GM18907 (cell line): ENCODE results near the gene LGI4.
"Not testable (repeated sequence)": the region's sequence is repeated elsewhere in the genome, so short reads cannot be mapped to it uniquely, and the experiment has no call there.

Experiments
- ATAC-seq: cut with Tn5 transposase; IDR thresholded peaks from one replicate; pipeline ENCODE4 v1.9.1; 2021; ENCODE audit warnings: mild to moderate bottlenecking, moderate library complexity; ENCODE audit not compliant: unreplicated experiment

LGI4 gene

DNA sequence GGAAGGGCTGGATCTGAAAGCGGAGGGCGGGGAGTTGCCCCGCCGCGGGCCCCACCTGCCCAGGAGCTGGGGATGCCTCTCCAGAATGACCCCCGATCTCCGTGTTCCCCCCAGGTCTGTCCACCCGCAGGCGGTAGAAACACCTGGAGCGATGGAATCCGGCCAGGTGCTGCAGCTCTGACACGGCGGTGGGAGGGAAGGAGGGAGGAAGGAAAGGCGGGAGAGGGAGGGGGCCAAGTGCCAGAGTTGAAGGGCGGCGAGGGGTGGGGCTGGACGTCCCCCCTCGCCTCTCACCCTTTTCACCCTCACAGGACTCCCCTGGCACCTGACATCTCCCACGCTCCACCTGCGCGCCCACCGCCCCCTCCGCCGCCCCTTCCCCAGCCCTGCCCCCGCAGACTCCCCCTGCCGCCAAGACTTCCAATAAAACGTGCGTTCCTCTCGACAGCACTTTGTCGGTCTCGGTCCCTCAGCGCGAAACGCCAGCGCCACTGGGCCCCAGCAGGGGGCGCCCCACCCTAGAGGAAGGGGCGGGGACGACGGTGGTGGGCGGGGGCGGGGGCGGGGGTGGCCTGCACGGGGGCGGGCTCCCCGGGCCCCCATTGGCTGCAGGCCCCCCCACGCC is 7.9 kb upstream of the LGI4 start:
- no peak for ATAC-seq

- ATAC-seq = no peak
These were observed 7.2 kb upstream of the LGI4 start for GRCh38 chr19:35141837-35142605.

GRCh38 chr19:35140962-35141836 is 6.3 kb upstream of the LGI4 start:
- peak; percentile 65 for ATAC-seq

DNA sequence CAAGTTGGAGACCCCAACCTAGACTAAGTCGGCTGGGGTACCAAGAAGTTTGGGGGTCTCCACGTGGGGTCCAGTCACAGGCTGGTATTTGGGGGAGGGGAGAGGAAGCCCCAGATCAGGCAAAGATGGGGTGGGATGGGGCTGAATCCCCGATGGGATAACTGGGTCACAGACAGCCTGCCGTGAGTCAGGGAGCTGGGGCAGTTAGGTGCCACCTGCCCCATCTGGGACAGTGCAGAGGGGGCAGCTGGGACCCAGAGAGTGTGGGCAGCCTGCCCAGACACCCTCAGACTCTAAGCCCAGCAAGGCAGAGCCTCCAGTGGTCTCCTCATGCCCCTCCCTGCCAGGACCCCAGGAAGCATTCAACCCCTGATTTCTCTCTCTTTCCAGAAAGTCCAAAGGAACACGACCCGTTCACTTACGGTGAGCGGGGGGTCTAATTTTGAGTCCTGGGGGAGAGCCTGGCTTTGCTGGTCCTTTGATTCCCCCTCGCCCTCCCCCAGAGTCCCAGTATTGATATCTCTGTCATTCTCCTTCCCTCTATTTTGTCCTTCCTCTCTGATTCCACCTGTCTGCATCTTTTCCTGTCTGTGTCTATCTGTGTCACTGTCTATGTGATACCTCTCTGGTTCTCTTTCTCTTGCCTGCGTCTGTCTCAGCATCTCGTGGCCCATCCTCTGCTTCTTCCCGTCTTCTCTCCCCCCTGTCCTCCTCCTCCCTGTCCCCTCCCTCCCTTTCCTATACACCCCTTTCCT is 5.5 kb upstream of the LGI4 start:
- no peak for ATAC-seq

GRCh38 chr19:35138305-35138892 is 3.5 kb upstream of the LGI4 start, which contains the start of gene FXYD1:
Gene FXYD1, plus strand, starts transcription at chr19:35138824. Its CDS starts 1,256 bp downstream, at chr19:35140080.
- ATAC-seq = no peak

DNA sequence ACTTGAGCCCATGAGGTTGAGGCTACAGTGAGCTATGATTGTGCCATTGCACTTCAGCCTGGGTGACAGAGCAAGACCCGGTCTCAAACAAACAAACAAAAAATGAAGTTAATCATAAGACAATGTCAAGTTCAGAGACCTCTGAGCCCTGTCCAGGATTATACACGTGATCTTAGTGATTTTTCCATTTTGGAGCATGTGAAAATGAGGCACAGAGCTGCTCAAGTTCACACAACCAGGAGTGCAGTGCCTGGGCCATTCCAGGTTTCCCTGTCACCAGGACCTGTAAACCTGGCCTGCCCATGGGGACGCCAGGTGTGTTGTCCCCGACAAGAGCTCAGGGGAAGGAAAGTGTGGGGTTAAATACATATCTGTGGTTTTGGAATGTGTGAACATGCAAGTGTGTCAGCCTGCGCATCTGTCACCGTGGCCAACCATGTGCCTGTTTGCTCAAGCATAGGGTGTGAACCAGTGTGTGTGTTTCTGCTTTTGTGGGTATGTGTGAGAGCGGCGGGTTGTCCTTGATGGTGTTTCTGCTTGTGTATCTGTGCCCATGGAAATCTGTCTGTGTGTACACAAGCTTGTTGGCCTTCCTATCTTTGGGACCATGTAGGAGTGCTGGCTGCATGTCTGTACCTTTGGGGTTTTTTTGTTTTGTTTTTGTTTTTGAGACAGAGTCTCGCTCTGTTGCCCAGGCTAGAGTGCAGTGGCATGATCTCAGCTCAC is 2.3 kb upstream of the LGI4 start:
- no peak for ATAC-seq

DNA sequence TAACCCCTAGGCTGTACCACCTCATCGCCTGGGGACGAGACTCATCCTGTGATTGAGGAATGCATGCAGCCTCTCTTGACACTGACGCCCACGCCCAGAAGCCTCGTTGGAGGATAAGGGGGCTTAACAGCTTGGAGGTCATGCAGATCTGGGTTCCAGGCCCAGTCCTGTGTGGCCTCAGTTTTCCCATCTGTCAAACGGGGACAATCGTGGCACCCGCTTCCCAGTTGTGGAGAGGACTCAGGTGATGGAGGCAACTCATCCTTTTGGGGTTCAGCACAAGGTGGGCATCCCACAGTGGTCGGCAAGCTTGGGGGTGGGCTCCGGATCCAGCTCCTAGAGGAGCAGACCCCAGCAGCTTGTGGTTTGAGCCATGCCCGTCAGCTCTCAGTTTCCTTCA is 1.4 kb upstream of the LGI4 start:
- no peak for ATAC-seq

DNA sequence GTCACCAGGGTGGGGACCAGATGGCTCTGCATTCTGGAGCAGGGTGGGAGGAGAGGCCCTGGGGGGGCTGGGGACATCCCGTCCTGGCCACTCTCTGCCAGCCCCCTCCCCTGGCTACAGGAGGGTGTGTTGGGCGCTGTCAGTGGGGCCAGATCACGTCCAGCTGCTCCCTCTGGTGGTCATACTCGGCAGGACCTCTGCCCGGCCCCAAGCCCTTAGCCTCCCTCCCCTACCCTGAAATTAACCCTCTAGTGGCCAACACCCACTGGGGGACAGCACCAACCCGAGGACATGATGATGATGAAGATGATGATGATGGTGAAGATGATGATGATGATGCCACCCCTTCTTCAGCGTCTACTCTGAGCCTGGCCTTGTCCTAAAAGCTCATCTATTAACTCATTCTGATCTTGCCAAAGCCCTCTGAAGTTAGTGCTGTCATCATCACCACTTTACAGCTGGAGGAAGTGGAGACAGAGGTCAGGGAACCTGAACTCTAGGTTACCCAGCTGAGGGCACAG is 590 bp upstream of the LGI4 start:
- peak; percentile 65 for ATAC-seq

DNA sequence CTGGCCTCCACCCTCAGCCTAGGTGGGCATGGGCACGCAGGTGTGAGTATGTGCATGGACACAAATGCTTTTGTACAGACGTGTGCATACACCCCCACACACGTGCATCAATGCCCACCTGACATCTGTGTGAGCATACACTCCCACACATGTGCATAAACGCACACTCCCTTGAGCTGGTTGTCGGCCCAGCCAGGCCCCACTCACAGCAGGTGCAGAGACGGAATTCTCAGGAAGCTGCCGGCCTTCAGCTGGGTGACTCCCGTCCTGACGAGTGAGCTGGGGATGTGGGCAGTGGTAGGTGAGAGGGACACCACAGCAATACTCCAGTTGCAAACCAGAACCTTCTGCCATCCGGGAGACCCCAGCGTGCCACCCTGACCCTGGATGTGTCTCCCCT is 1.0 kb downstream of the LGI4 start:
- no peak for ATAC-seq

- ATAC-seq = no peak
These were observed 2.6 kb downstream of the LGI4 start for GRCh38 chr19:35132254-35132653.

- no peak for ATAC-seq
These were observed 3.8 kb downstream of the LGI4 start for GRCh38 chr19:35130761-35131720.

DNA sequence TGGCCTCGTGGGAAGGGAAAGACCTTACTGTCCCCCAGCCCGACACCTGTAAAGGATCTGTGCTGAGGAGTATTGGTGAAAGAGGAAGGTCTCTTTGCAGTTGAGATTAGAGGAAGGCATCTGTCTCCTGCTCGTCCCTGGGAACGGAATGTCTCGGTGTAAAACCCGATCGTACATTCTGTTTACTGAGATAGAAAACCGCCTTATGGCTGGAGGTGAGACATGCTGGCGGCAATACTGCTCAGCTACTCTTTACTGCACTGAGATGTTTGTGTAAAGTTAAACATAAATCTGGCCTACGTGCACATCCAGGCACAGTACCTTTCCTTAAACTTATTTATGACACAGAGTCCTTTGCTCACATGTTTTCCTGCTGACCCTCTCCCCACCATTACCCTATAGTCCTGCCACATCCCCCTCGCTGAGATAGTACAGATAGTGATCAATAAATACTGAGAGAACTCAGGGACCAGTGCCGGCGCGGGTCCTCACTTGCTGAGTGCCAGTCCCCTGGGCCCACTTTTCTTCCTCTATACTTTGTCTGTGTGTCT is 5.1 kb downstream of the LGI4 start:
- not testable (repeated sequence) for ATAC-seq

- no peak for ATAC-seq
These were observed 6.3 kb downstream of the LGI4 start for GRCh38 chr19:35128398-35129057.

- ATAC-seq = no peak
These were observed 7.0 kb downstream of the LGI4 start for GRCh38 chr19:35127871-35128270.

- no peak for ATAC-seq
These were observed 8.3 kb downstream of the LGI4 start for GRCh38 chr19:35126624-35126959.

DNA sequence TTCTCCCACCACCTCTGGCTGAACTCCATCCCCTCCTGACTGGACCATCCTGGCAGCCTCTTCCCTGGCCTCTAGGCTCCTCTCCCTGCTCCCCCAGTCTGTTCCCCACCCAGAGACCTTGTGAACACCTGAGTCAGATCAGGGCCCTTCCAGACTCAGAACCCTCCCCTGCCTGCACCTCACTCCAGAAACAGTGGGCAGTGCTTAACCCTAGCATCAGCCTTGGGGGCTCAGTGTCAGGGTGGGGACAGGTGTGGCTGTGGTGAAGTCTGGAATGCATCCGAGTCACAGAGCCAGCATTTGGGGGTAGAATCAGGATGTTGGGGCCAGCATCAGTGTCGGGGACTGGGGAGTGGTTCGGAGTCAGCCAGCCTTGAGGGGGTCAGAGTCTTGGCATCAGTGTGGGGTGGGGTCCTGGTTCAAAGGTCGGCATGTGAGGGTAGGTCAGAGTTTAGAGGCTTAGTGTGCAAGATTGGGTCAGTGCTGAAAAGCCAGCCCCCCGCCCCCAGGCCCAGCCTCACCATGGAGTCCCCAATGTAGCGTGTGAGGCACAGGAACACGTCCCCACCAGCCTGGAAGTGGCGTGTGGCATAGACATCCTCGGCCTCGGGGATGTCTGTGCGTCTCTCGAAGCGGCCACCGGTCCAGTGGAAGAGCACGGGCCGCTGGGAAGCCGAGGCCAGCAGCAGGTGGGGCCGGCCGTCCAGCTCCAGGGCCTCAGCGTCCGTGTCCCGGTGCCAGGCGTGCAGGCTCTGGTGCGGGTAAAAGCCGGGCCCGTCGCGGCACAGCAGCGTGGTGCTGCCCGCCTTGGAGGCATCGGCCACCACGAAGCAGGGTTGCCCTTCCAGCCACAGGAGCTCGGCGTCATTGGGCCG is 8.9 kb downstream of the LGI4 start:
- ATAC-seq = no peak

DNA sequence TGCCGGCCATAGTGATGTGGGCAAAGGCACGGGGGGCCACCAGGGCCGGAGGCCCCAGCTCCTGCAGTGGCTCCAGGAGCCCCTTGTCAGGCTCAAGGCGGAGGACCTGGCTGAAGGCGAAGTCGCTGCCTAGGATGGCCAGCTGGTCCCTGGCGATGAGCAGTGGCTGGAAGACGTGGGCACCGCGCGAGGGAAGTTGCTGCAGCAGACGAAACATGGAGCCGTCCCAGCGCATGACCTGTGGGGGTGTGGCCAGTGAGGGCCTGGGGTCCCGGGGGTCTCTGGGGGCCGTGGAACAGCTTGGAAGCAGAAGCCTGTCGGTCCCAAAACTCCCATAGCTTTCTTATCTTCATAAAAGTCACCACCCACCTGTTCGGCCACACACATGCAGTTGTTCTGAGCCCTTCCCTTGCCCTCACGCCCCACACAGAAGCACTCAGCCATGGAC is 9.6 kb downstream of the LGI4 start:
- ATAC-seq = no peak
